ENCODE measurements around the gene WDR86. TPM values are rescaled to one million over a fixed set of nuclear protein-coding genes. Genes with fewer than 3 reads are reported as not detected.

The WDR86 gene
- total and polyA plus RNA-seq, 2 experiments from 2014 or later: 9.1 to 59.1 TPM

DNA sequence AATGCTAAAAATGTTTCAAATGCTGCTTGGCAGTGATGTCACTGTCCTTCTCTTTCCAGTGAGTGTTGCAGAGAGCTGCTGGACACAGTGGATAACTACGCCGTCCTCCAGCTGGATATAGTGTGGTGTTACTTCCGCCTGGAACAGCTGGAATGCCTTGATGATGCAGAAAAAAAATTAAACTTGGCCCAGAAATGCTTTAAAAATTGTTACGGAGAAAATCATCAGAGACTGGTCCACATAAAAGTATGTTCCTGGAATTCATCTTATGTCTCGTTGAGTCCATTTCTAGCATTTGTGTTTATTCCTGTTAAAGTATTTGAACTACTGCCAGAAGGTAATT is 43.0 kb downstream of the WDR86 start:
- ATAC-seq (no peak), DNase-seq (ENCODE audit: low spot score) (no peak)
- H3K27me3 ChIP-seq (ENCODE audit: insufficient read depth): no peaks in the 10 kb centered on the region
- Mint-ChIP-seq H3K4me3 (no peak overlapping the region), H3K27me3 (ENCODE audit: insufficient read depth, low read depth, poor library complexity) (peaks cover 3% of the 10 kb centered on the region), H3K27ac (no peak overlapping the region), H3K9me3 (no peaks in the 10 kb centered on the region), H3K36me3 (ENCODE audit: low read depth) (peaks cover 22% of the 10 kb centered on the region; the same call in 2 of the 3 replicates), H3K4me1 (peaks cover 10% of the 10 kb centered on the region; the same call in 2 of the 3 replicates)
- no peaks in the 10 kb centered on the region for H4K20me1 ChIP-seq (replicated peaks; ENCODE audit: insufficient read depth)
- no peaks in the 10 kb centered on the region for H3K36me3 ChIP-seq (ENCODE audit: insufficient read depth)
- H3K9me2 ChIP-seq (ENCODE audit: insufficient read depth): no peaks in the 10 kb centered on the region
- no peak overlapping the region for H3K4me3 ChIP-seq
- no peak overlapping the region for H2AFZ ChIP-seq
- peaks cover 6% of the 10 kb centered on the region for H3K4me1 ChIP-seq (ENCODE audit: insufficient read depth)
- H3K4me2 ChIP-seq: no peak overlapping the region
- no peak for TF ChIP-seq EZH2 (IDR thresholded peaks at IDR 0.05; ENCODE audit: low read depth, unreplicated experiment)
- TF ChIP-seq, protein P1, sequence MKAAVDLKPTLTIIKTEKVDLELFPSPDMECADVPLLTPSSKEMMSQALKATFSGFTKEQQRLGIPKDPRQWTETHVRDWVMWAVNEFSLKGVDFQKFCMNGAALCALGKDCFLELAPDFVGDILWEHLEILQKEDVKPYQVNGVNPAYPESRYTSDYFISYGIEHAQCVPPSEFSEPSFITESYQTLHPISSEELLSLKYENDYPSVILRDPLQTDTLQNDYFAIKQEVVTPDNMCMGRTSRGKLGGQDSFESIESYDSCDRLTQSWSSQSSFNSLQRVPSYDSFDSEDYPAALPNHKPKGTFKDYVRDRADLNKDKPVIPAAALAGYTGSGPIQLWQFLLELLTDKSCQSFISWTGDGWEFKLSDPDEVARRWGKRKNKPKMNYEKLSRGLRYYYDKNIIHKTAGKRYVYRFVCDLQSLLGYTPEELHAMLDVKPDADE (IDR thresholded peaks at IDR 0.05): no peak
- TF ChIP-seq, protein P2, sequence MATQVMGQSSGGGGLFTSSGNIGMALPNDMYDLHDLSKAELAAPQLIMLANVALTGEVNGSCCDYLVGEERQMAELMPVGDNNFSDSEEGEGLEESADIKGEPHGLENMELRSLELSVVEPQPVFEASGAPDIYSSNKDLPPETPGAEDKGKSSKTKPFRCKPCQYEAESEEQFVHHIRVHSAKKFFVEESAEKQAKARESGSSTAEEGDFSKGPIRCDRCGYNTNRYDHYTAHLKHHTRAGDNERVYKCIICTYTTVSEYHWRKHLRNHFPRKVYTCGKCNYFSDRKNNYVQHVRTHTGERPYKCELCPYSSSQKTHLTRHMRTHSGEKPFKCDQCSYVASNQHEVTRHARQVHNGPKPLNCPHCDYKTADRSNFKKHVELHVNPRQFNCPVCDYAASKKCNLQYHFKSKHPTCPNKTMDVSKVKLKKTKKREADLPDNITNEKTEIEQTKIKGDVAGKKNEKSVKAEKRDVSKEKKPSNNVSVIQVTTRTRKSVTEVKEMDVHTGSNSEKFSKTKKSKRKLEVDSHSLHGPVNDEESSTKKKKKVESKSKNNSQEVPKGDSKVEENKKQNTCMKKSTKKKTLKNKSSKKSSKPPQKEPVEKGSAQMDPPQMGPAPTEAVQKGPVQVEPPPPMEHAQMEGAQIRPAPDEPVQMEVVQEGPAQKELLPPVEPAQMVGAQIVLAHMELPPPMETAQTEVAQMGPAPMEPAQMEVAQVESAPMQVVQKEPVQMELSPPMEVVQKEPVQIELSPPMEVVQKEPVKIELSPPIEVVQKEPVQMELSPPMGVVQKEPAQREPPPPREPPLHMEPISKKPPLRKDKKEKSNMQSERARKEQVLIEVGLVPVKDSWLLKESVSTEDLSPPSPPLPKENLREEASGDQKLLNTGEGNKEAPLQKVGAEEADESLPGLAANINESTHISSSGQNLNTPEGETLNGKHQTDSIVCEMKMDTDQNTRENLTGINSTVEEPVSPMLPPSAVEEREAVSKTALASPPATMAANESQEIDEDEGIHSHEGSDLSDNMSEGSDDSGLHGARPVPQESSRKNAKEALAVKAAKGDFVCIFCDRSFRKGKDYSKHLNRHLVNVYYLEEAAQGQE (IDR thresholded peaks at IDR 0.05; ENCODE audit: unreplicated experiment): no peak
- TF ChIP-seq, protein P3, sequence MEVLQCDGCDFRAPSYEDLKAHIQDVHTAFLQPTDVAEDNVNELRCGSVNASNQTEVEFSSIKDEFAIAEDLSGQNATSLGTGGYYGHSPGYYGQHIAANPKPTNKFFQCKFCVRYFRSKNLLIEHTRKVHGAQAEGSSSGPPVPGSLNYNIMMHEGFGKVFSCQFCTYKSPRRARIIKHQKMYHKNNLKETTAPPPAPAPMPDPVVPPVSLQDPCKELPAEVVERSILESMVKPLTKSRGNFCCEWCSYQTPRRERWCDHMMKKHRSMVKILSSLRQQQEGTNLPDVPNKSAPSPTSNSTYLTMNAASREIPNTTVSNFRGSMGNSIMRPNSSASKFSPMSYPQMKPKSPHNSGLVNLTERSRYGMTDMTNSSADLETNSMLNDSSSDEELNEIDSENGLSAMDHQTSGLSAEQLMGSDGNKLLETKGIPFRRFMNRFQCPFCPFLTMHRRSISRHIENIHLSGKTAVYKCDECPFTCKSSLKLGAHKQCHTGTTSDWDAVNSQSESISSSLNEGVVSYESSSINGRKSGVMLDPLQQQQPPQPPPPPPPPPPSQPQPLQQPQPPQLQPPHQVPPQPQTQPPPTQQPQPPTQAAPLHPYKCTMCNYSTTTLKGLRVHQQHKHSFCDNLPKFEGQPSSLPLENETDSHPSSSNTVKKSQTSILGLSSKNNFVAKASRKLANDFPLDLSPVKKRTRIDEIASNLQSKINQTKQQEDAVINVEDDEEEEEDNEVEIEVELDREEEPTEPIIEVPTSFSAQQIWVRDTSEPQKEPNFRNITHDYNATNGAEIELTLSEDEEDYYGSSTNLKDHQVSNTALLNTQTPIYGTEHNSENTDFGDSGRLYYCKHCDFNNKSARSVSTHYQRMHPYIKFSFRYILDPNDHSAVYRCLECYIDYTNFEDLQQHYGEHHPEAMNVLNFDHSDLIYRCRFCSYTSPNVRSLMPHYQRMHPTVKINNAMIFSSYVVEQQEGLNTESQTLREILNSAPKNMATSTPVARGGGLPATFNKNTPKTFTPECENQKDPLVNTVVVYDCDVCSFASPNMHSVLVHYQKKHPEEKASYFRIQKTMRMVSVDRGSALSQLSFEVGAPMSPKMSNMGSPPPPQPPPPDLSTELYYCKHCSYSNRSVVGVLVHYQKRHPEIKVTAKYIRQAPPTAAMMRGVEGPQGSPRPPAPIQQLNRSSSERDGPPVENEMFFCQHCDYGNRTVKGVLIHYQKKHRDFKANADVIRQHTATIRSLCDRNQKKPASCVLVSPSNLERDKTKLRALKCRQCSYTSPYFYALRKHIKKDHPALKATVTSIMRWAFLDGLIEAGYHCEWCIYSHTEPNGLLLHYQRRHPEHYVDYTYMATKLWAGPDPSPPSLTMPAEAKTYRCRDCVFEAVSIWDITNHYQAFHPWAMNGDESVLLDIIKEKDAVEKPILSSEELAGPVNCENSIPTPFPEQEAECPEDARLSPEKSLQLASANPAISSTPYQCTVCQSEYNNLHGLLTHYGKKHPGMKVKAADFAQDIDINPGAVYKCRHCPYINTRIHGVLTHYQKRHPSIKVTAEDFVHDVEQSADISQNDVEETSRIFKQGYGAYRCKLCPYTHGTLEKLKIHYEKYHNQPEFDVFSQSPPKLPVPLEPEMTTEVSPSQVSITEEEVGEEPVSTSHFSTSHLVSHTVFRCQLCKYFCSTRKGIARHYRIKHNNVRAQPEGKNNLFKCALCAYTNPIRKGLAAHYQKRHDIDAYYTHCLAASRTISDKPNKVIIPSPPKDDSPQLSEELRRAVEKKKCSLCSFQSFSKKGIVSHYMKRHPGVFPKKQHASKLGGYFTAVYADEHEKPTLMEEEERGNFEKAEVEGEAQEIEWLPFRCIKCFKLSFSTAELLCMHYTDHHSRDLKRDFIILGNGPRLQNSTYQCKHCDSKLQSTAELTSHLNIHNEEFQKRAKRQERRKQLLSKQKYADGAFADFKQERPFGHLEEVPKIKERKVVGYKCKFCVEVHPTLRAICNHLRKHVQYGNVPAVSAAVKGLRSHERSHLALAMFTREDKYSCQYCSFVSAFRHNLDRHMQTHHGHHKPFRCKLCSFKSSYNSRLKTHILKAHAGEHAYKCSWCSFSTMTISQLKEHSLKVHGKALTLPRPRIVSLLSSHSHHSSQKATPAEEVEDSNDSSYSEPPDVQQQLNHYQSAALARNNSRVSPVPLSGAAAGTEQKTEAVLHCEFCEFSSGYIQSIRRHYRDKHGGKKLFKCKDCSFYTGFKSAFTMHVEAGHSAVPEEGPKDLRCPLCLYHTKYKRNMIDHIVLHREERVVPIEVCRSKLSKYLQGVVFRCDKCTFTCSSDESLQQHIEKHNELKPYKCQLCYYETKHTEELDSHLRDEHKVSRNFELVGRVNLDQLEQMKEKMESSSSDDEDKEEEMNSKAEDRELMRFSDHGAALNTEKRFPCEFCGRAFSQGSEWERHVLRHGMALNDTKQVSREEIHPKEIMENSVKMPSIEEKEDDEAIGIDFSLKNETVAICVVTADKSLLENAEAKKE (CRISPR knock-in tag; IDR thresholded peaks at IDR 0.05): no peak
- H3F3A ChIP-seq (replicated peaks; ENCODE audit: low read depth): 0 out of 2 replicates have a peak, but pooled peaks cover 3% of the 10 kb centered on the region
- no peaks in the 10 kb centered on the region for H3K79me2 ChIP-seq (replicated peaks; ENCODE audit: insufficient read depth)
- H3K27ac ChIP-seq (ENCODE audit: low read depth): 0 out of 2 replicates have a peak overlapping the region, but pooled peaks have one; percentile 20

Measured in GM23338 (cell line).